SH-SY5Y (cell line): ENCODE data around the gene MICAL2.

Experiments used
- GATA2 ChIP-seq: IDR thresholded peaks from 2 replicates; pipeline ENCODE4 v1.6.1; 2011; ENCODE audit warnings: mild to moderate bottlenecking, low read depth, low read length
- GATA3 ChIP-seq: IDR thresholded peaks from 2 replicates; pipeline ENCODE4 v1.6.1; 2011; ENCODE audit warnings: low read depth, mild to moderate bottlenecking, low read length, moderate library complexity

MICAL2 gene

DNA sequence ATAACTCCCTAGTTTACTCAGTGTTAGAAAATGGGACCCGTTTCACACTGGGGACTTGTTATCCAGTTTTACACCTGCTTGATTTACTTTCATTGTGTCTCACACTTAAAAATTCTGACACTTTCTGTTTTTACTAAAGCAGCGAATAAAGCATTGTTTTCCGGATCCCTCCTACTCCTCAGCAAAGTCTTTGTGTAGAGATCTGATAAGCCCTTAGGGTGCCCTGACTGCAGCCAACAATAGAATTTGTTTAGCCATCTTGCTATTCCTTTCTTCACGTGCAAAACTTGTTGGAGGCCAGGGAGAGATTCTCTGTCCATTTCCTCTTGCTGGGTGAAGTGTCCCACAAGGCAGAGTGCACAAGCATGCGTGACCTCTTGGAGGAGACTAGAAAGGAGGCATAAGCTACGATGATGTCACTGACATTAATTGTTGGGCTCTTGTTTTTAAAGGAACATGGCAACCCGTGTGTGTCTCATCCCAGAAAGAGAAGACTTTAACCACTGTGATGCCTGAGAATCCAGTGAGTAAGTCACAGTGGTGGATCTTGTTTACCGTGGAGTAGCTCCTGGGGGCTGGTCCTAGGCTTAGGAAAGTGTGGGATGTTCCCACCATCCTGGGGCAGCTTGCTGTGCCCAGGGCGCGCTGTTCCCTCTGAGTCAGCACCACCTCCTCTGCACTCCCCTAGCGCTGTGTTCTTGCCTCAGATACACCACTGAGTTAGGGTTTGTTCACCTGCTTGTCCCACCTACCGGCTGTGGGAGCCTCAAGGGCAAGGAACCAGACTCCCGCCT is 27.7 kb downstream of the MICAL2 start:
- TF ChIP-seq GATA3 (no peak), GATA2 (no peak)

DNA sequence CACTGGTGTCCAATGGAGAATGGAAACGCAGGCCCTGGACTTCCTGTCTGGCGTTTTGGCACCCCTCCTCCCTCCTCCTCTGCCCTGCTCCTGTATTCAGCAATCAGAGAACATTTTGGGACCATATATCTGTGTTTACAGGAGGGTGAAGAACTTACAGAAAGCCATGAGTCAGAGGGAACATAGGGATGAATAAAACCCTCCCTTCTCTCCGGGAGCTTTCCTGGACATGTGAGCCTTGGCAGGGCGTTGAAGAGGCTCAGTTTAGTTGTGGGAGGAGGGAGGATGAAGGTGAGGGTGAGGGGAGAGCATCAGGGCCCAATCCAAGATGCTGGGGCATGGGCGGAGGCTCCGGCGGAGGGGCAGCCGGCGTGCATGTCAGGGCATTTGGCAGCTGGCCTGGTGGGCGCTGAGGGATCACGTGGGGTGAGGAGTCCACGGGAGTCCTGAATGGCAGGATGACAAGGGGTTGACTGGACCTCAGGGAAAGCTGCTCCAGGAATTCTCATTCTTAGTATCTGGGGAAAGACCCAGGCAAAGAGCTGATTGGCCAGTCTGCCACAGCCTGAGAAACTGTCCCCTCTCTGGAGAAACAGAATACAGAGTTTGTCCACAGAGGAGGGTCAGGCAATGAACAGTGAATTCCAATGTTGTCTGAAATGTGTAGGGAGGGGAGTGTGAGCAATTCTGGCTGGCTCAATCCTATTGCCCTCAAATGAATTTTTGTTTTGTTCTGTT is 28.9 kb downstream of the MICAL2 start:
- TF ChIP-seq GATA2 = no peak
- TF ChIP-seq GATA3 = no peak

DNA sequence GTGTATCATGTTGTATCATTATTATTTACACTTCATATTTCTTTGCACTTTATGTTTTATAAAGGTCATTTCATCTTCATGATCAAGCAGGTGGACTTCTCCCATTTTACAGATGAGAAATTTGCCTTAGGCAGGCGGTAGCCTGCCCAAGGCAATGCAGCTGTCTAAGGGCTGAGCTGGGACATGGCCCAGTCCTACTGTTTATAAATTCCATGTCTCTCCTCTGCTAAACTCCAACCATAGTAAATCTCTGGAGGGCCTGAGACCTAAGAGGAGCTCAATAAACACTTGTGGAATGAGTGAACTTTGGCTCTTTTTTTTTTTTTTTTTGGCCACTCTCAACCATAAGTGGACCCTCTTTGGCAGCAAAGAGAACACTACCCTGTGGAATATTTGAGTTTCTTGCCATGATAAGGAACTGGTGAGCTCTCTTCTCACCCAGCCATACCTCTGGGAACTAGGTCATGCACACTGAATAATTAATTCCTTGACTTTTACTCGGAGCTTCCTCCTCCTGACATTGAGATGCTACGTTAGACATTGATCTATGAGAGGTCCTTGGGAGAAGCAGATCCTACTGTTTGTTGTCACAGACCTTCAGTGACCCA is 29.9 kb downstream of the MICAL2 start:
- no peak for TF ChIP-seq GATA2
- no peak for TF ChIP-seq GATA3

DNA sequence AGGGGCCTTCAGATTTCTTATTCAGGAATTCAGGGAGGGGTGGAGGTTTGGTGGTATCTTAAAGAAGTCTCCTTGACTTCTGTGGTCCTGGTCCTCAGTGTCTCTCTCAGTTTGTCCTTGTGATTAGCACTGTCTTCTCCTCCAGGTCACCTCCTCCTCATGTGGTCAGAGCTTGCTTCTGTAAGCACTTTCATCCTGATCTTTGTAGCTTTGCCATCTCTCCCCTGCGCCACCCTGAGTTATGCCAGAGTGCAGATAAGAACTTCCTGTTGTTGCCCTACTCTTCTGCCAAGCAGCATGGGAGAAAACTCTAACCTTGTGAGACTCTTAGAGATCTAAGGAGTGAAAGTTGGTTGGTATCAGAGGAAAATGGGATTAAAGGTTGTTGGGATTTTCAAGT is 30.9 kb downstream of the MICAL2 start:
- TF ChIP-seq GATA2 (no peak), GATA3 (no peak)

DNA sequence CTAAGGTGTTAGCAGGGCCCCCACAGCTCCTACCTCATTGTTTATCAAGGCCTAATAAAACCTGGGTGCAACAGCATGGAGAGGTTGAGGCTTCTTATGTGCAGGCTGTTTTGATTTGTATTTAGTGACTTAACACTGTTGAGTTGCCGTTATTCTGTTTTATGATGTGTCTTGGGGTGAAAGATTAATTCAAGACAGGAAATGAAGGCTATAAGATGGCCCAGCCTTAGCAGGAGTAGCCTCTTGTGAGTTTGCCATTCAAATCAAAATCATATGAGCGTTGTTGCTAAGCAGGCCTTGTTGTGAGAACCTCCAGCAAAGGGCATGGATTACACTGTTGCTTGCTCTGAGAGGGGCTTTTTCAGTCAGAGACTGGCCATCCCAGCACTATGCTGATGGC is 31.8 kb downstream of the MICAL2 start:
- no peak for TF ChIP-seq GATA3

DNA sequence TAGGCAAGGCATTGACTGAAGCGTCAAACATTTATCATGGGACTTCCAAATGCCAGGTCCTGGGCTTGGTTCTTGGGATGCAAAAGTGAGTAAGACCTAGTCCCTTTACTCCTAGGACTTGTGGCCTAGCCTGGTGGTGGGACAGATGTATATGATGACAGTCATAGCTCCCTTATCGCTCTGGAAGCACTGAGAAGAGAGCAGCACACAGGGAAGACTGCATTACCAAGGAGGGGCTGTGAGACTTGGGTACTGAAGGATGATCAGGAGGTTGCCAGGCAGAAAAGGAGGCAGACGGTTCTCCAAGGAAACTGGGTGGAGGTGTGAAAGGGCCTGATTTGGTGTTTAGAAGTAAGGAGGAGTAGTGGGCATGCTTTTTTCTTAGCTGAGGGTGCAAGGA is 32.5 kb downstream of the MICAL2 start:
- no peak for TF ChIP-seq GATA2
- TF ChIP-seq GATA3 = no peak

DNA sequence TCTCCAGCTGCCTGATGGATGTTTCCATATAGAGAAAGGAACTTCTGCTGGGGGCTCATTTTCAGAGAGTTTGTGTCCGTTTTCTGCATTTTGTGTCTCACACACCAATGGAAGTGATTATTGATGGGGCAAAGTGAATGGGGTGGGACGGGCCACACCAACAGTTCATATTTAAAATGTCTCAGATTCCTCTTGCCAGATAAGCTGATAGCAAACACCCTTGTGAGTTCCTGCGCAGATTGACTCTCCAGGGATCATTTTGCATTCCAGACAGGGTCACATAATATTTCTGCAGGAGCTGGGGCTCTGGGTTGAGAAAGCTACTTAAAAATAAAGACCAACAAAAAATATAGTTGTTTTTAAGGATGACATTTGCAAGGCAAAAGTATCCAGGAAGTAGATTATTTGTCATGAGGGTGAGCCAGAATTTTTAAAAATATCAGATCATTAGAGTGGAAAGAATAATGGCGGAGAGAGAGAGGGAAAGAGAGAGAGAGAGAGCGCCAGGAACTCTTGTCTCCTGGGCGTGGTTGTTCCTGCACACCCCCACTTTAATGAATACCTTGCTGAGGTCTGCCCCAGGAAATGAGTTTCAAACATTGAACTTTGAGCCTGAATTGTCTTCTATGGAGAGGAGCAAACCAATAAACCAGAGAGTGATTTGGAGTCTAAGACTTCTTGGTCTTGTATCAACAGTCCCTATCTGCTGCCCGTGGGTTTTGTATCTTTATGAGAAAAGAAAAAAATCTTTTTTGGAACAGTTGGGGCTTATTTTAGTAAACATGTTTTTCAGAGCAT is 33.3 kb downstream of the MICAL2 start:
- TF ChIP-seq GATA3 (no peak), GATA2 (no peak)

DNA sequence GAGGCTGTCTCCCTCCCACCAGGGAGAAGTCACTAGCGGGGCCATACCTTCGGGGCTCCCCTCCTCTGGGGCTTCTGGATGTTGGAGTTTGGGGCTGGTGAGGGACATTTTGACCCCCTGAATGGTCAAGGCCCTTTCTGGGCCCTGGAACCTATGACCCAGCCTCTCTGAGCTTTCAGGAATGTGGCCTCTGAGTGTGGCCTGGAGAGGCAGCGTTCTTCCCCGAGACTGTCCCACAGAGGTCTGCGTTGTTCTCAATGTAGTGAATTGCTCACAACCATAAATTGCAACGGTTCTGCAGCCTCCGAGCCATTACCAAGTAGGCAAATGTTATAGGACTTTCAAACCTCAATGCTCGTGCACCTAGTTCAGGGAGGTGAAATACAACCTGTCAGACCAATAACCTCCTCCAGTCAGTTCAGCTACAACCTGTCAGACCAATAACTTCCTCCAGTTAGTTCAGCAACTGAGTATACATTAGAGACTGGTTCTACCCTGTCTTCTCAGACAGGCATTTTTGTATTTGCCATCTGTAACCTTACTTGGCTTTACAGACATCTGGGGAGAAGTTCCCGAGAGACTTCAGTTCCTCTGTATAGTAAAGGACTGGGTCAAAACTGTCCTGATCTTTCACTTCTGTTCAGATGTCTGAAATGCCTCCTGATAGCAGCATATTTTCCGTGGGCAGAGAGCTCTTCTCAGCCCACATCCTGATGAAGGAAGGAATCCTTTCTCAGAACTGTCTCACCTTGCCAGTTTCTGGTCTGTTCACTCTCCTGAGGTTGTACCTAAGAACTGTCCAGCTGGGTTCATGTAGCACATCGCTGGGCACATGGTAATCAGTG is 34.2 kb downstream of the MICAL2 start:
- TF ChIP-seq GATA3 (no peak), GATA2 (no peak)

DNA sequence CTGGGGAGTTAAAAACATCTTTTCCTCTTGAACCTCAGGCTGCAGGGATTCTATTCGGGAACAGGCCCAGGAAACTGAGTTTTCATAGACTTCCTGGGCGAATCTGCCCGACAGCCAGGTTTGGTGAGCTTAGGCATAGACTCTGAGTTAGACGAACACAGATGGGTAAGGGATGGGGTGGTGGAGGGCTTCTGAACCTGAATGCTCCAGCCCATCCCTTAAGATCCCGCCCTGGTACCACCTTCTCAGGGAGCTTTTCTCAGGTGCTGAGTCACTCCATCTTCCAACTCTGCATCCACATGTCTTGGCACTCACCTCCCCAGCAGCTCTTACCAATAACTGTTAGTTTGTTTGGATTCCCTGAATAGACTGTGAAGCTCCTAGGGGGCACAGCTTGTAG is 37.4 kb downstream of the MICAL2 start:
- TF ChIP-seq GATA3 (no peak), GATA2 (no peak)

DNA sequence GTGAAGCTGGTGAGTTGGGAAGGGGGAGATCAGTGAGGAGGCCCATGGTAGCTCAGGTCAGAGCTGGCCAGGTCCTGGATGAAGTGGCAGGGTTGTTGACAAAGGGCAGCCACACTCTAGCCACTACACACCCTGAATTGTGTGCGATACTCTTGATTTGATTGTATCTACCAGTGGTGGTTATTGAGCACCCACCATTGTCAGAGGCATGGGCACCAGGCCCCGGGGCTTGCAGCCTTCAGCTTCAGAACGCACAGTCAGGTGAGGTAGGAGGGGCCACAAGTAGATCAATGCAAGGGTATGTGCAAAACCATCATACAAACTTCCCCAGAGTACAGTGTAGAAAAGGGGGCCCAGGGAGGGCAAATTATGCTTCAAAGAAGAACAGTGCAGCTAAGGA is 38.1 kb downstream of the MICAL2 start:
- TF ChIP-seq GATA2 (no peak), GATA3 (no peak)

DNA sequence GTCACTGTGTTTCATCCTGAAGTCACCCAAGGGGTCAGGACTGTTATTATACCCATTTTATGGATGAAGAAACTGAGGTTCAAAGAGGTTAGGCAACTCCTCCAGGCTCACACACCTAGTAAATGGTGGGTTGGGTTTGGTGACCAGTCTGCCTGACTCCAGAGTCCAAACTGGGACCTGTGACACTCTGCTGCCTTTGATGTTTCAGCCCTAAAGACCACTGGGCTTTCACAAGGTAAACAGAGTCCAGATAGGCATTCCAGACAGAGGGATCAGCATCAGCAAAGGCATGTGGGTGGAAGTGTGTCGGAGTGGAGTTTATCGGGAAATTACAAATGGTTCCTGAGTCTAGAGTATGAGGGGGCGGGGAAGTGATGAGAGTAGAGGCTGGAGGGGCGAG is 38.5 kb downstream of the MICAL2 start:
- TF ChIP-seq GATA3 = no peak
- no peak for TF ChIP-seq GATA2

DNA sequence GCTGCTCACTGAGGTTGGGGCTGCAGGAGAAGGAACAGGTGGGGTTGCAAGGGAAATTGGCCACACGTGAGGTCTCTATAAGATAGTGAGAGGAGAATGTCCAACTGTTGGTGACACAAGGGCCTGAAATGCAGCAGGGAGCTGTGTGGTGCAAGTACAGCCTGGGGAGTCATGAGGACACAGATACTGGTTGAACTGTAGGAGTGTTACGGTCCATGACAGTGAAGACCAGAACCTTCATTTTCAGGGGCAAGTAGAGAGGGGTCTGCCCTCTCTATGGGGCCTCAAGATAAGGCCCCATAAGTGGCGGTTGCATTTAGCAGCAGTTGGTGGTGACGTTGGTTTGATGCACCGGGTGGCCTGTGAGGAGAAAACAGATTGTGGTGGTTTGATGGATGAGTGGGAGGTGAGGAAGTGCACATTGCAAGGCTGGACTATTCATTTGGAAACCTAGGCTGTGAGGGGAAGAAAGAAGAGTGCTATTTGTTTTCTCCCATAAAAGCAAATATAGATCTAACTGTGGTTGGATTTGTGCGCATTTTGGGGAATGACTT is 39.4 kb downstream of the MICAL2 start:
- TF ChIP-seq GATA3 (no peak), GATA2 (no peak)

DNA sequence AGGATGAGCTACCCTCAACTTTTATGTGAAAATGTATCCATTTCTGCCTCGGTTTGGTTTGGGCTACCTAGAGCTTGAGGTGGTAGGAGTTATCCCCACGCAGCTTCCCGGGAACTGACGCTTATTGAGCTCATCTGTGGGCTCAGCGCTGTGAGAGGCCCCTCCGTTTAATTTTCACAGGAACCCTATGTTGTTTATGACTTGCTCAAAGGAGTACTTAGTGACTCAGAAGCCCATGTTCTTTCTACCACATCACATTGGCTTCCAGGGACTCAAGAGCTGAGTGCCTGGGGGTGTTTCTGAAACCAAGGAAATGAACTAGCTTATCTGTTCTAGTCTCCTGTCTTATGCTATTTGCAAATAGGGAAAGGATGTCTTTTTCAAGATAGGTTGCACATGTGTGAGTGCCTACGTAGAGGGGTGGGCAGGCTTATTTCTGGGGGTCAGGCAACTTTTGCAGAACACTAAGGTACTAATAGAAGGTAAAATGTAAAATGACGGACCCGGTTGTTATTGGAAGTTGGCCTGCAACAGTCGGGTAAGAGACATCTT is 40.5 kb downstream of the MICAL2 start:
- TF ChIP-seq GATA3 = no peak
- no peak for TF ChIP-seq GATA2
